ENCODE results near the gene ASPM.
A peak's percentile ranks its signal among the peaks of the same experiment; 100 is the strongest.

The ASPM gene

GRCh38 chr1:197149340-197149739, 2.9 kb upstream of the ASPM start:
- in situ Hi-C loops (cut with HindIII; ENCODE audit: low sequenced_read_pairs): no loop called here
- TF ChIP-seq CTCF (IDR thresholded peaks at IDR 0.05; ENCODE audit: low read depth, low read length, missing control alignments): no peak

GRCh38 chr1:197145446-197146024, 934 bp downstream of the ASPM start:
- in situ Hi-C loops (cut with HindIII; ENCODE audit: low sequenced_read_pairs): no loop called here
- no peak for DNase-seq (ENCODE audit: low read depth)
- no peak for TF ChIP-seq CTCF (IDR thresholded peaks at IDR 0.05; ENCODE audit: low read depth, low read length, missing control alignments)
- peak overlapping the region; percentile 67 for H3K4me3 ChIP-seq (ENCODE audit: low read depth, low read length)

More at GRCh38 chr1:197149340-197149739, 2.9 kb upstream of the ASPM start:
- DNase-seq (ENCODE audit: low read depth): no peak
- no peak overlapping the region for H3K4me3 ChIP-seq (ENCODE audit: low read depth, low read length)

- in situ Hi-C loops (cut with HindIII; ENCODE audit: low sequenced_read_pairs): no loop called here
- DNase-seq (ENCODE audit: low read depth): no peak
Measured at GRCh38 chr1:197144570-197145325, 1.7 kb downstream of the ASPM start.

GRCh38 chr1:197143276-197143675, 3.2 kb downstream of the ASPM start:
- TF ChIP-seq CTCF (IDR thresholded peaks at IDR 0.05; ENCODE audit: low read depth, low read length, missing control alignments): no peak
- no peak overlapping the region for H3K4me3 ChIP-seq (ENCODE audit: low read depth, low read length)
- no peak for DNase-seq (ENCODE audit: low read depth)
- in situ Hi-C loops (cut with HindIII; ENCODE audit: low sequenced_read_pairs): no loop called here

More at GRCh38 chr1:197144570-197145325, 1.7 kb downstream of the ASPM start:
- TF ChIP-seq CTCF (IDR thresholded peaks at IDR 0.05; ENCODE audit: low read depth, low read length, missing control alignments): no peak
- H3K4me3 ChIP-seq (ENCODE audit: low read depth, low read length): peak overlapping the region; percentile 67

GRCh38 chr1:197141575-197141974, 4.9 kb downstream of the ASPM start:
- in situ Hi-C loops (cut with HindIII; ENCODE audit: low sequenced_read_pairs): no loop called here
- no peak overlapping the region for H3K4me3 ChIP-seq (ENCODE audit: low read depth, low read length)
- no peak for TF ChIP-seq CTCF (IDR thresholded peaks at IDR 0.05; ENCODE audit: low read depth, low read length, missing control alignments)
- DNase-seq (ENCODE audit: low read depth): no peak

- no peak overlapping the region for H3K4me3 ChIP-seq (ENCODE audit: low read depth, low read length)
- no peak for TF ChIP-seq CTCF (IDR thresholded peaks at IDR 0.05; ENCODE audit: low read depth, low read length, missing control alignments)
- DNase-seq (ENCODE audit: low read depth): peak; percentile 42
- in situ Hi-C loops (cut with HindIII; ENCODE audit: low sequenced_read_pairs): no loop called here
Measured at GRCh38 chr1:197140121-197140520, 6.3 kb downstream of the ASPM start.

All from astrocyte of the cerebellum (primary cell).